Kidney (tissue), 14 donors: ENCODE results near the gene MIGA2. TPM values are rescaled to one million over a fixed set of nuclear protein-coding genes. Genes with fewer than 3 reads are reported as not detected.

Source experiments
- DNase-seq, 5 donors: peaks; one replicate each; pipeline ENCODE4 v3.0.0-alpha.2; 2013 to 2020
- FAIRE-seq: peaks from 2 replicates; lab custom pipeline; 2012; peaks lifted over from hg19 to GRCh38; lab: Jason Lieb, UNC
- H3K27ac ChIP-seq, 2 donors: one replicate each; pipeline ENCODE4 v1.7.0; 2013; ENCODE audit warnings: low read depth in 2 of 2, low read length in 2 of 2, inconsistent platforms in 1 of 2
- H3K27me3 ChIP-seq: one replicate; pipeline ENCODE4 v1.7.1; 2013; ENCODE audit warnings: low read length, inconsistent platforms; ENCODE audit not compliant: control insufficient read depth, insufficient read depth
- H3K36me3 ChIP-seq, 3 donors: one replicate each; pipeline versions ENCODE4 v1.7.0 to v1.7.1; 2013; ENCODE audit warnings: low read length in 3 of 3, control low read depth in 1 of 3, inconsistent platforms in 1 of 3; ENCODE audit not compliant: insufficient read depth in 3 of 3, control insufficient read depth in 2 of 3
- H3K4me1 ChIP-seq, 3 donors: one replicate each; pipeline versions ENCODE4 v1.7.0 to v1.7.1; 2013; ENCODE audit warnings: low read length in 3 of 3, inconsistent platforms in 1 of 3, low read depth in 1 of 3; ENCODE audit not compliant: control insufficient read depth in 2 of 3, insufficient read depth in 2 of 3
- H3K4me3 ChIP-seq, 3 donors: one replicate each; pipeline versions ENCODE4 v1.7.0 to v1.8.1; 2013; ENCODE audit warnings: low read length in 3 of 3, control low read depth in 1 of 3, inconsistent platforms in 1 of 3
- H3K9ac ChIP-seq, 3 donors: one replicate each; pipeline versions ENCODE4 v1.7.0 to v1.7.1; 2013; ENCODE audit warnings: low read length in 3 of 3, control low read depth in 1 of 3, inconsistent platforms in 1 of 3
- H3K9me3 ChIP-seq, 3 donors: one replicate each; pipeline versions ENCODE4 v1.7.0 to v1.7.1; 2013; ENCODE audit warnings: low read length in 3 of 3, control low read depth in 1 of 3, inconsistent platforms in 1 of 3; ENCODE audit not compliant: control insufficient read depth in 2 of 3, insufficient read depth in 1 of 3
- intact Hi-C: fragments of 100-400 bp; cut with DNase I; formaldehyde crosslinking; loops from one replicate; pipeline ENCODE4 v1.11.1; 2022
- polyA plus RNA-seq: library from polyadenylated mRNA; stranded (reverse); fragments of 350-450 nt; fragmentation: Illumina TruSeq; extraction: RNeasy Lipid Tissue Mini Kit (QIAGEN cat#74804); gene quantifications from one replicate; pipeline ENCODE4 v1.2.3, GENCODE V29; 2014; ENCODE audit warnings: low read depth, low replicate concordance; ENCODE audit not compliant: insufficient read depth
- total RNA-seq: library from RNA; stranded (reverse); fragmentation: NEBNext Ultra II Directional; extraction: Animal tissue kit (Norgen Biotek cat#: 25700); gene quantifications from one replicate; pipeline ENCODE4 v1.2.1, GENCODE V29; 2021
- TF ChIP-seq, protein P1 (sequence below): IDR thresholded peaks from 3 replicates; pipeline ENCODE4 v1.5.1; 2012; ENCODE audit warnings: mild to moderate bottlenecking, moderate library complexity, borderline replicate concordance; ENCODE audit not compliant: insufficient read depth; ENCODE audit errors: extremely low read depth
- donor health status: control.
- donor health status: control.
- donor health status: control.
- donor health status: control.
- donor health status: control.
- donor health status: DM: yes; HTN: yes; CAD: no.
- donor health status: Normal renal cell carcinoma (clear cell type).

Gene MIGA2
- total and polyA plus RNA-seq, 2 donors from 2014 or later: 26.1 to 29.9 TPM

DNA sequence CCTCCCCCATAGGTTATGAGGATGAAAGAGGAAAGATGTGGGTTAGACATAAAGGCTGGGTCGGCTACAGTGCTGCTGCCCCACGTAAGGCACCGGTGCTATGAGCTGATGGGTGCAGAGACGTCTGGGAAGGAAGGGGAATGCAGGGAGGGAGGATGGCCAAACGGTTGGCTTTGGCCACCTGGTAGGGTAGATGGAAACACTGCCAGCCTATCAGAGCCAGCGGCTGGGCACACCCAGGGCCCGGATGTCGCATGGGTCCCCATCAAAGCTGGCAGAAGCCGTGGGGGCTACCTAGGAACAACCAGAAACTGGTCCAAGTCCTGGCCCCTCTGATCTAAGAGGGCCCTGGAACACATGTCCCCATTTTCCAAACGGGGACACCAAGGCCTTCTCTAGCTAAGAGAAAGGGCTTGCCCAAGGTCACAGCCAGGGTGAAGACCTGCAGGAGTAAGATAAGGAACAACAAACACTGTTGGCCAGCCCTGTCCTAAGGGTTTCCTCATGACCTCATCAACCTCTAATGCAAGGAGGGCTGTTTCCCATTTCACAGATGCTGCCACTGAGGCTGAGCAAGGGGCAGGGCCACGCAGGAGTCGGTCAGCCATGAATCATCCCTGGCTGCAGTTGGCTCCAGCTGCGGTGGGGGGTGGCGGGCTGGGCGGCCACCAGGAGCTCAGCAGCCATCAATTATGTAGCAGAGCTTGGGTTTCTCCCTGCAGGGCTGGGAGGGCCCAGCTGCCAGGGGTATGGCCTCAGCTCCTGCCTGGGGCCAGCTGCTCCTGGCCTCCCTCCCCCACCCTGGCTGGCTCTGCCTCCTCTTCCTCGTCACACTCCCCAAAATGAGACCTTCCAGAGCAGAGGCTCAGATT, 13.2 kb upstream of the MIGA2 start:
- H3K9ac ChIP-seq: no peak overlapping the region
- FAIRE-seq: no peak

DNA sequence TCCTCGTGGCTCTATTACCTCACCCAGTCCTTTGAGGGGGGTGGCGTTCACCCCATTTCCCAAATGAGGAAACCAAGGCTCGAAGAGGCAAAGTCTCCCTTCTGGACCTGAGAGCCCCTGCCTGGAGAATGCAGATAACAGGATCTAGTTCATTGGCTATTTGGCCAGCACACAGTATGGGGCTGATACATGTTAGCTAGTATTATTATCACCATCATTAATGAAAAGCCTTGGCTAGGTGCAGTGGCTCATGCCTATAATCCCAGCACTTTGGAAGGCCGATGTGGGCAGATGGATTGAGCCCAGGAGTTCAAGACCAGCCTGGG, 12.6 kb upstream of the MIGA2 start:
- TF ChIP-seq, protein P1, sequence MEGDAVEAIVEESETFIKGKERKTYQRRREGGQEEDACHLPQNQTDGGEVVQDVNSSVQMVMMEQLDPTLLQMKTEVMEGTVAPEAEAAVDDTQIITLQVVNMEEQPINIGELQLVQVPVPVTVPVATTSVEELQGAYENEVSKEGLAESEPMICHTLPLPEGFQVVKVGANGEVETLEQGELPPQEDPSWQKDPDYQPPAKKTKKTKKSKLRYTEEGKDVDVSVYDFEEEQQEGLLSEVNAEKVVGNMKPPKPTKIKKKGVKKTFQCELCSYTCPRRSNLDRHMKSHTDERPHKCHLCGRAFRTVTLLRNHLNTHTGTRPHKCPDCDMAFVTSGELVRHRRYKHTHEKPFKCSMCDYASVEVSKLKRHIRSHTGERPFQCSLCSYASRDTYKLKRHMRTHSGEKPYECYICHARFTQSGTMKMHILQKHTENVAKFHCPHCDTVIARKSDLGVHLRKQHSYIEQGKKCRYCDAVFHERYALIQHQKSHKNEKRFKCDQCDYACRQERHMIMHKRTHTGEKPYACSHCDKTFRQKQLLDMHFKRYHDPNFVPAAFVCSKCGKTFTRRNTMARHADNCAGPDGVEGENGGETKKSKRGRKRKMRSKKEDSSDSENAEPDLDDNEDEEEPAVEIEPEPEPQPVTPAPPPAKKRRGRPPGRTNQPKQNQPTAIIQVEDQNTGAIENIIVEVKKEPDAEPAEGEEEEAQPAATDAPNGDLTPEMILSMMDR: no peak
- no peak for FAIRE-seq
- Histone ChIP-seq H3K36me3 (no peaks in the 10 kb centered on the region), H3K4me3 (no peak overlapping the region), H3K9me3 (no peaks in the 10 kb centered on the region), H3K9ac (no peak overlapping the region), H3K27ac (no peak overlapping the region), H3K4me1 (peaks cover 0 to 12% (median 0%) of the 10 kb centered on the region in 3 donors), H3K27me3 (no peaks in the 10 kb centered on the region)
- DNase-seq: no peak
- intact Hi-C loops: no loop called here

More for the DNA sequence above, 13.2 kb upstream of the MIGA2 start:
- TF ChIP-seq, protein P1: no peak
- Histone ChIP-seq H3K4me3 (no peak overlapping the region), H3K27me3 (no peaks in the 10 kb centered on the region), H3K27ac (no peak overlapping the region), H3K9me3 (no peaks in the 10 kb centered on the region), H3K36me3 (no peaks in the 10 kb centered on the region), H3K4me1 (peaks cover 0 to 12% (median 0%) of the 10 kb centered on the region in 3 donors)
- intact Hi-C loops: no loop called here
- peak; percentile 76 to 89 (median 78) for DNase-seq

DNA sequence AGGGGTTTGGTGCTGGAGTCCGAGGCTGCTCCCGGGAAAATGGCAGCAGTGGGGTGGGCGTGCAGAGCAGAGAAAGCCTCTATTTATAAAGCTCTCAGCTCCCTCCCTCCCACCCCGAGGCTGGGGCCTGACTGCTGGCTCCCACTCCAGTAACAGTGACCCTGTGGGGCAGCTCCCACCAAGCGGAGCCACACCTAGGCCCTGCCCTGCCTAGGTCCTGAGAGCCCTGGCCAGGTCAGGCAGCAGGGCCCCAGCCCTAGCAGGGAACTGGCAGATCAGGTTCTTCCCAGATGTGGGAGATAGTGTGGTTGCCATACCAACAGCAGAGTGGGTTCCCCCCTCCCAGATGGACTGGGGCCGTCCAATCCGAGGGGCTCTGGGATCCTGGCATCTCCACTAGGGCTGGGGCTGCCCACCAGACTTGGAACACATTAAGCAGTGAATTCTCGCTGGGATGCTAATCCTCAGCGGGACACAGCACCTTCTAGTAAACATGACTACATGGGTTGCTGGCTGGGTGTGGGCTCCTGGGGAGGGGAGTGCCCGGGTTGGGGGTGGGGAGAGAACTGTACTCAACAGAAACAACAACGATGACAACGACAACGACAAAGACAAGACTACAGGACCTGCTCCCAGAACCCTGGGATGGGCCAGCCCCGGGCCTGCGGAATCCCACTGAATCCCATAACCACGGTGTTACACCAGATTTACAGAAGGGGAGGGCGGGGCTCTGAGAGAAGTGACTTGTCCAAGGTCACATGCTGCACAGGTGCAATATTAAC, 9.8 kb upstream of the MIGA2 start:
- Histone ChIP-seq H3K36me3 (no peaks in the 10 kb centered on the region), H3K4me3 (peak overlapping the region in 2 of 3 donors; percentile 75), H3K9me3 (no peaks in the 10 kb centered on the region), H3K9ac (peak overlapping the region in 2 of 3 donors; percentile 82 to 92), H3K27me3 (no peaks in the 10 kb centered on the region), H3K27ac (peak overlapping the region; percentile 51 to 81), H3K4me1 (peaks cover 0 to 15% (median 0%) of the 10 kb centered on the region in 3 donors)
- intact Hi-C loops: no loop called here
- TF ChIP-seq, protein P1: no peak
- DNase-seq (peak; percentile 85 to 94 (median 91)), FAIRE-seq (no peak)
